Measurements from ENCODE around the gene SLC25A17. TPM values are rescaled to one million over a fixed set of nuclear protein-coding genes. Genes with fewer than 3 reads are reported as not detected.

Gene SLC25A17
- total and polyA plus RNA-seq, 12 donors = 2.5 to 8.6 (median 4.0) TPM

GRCh38 chr22:40862013-40862412, 42.9 kb upstream of the SLC25A17 start, which contains the start of gene DNAJB7:
TSS of gene DNAJB7 (minus strand) at chr22:40862113. CDS start at chr22:40861994, 119 bp downstream.
- peaks cover 0 to 31% (median 0%) of the 10 kb centered on the region in 9 donors for H3K36me3 ChIP-seq
- peaks cover 3 to 31% (median 13%) of the 10 kb centered on the region in 9 donors for H3K4me1 ChIP-seq
- no peak for TF ChIP-seq CTCF (IDR thresholded peaks at IDR 0.05)
- WGBS, 2 donors = 89 to 94% methylated on average over 3 of the region's 3 CpGs
- DNase-seq = no peak
- intact Hi-C loops (cut with DNase I) = no loop called here
- no peaks in the 10 kb centered on the region for H3K9me3 ChIP-seq
- H3K27me3 ChIP-seq = no peaks in the 10 kb centered on the region
- H3K4me3 ChIP-seq = no peak within 1 kb of the TSS
- H3K27ac ChIP-seq = no peak within 1 kb of the TSS
- ATAC-seq = no peak

- no peak for DNase-seq
- no peaks in the 10 kb centered on the region for H3K27me3 ChIP-seq
- intact Hi-C loops (cut with DNase I) = loop anchor here in 1 of 10 donors (5.0 kb wide), 1 partner anchor 40 kb away; the partner anchor contains the start of gene SLC25A17
- H3K36me3 ChIP-seq = peaks cover 0 to 30% (median 0%) of the 10 kb centered on the region in 9 donors
- TF ChIP-seq CTCF (IDR thresholded peaks at IDR 0.05) = no peak
- peak overlapping the region; percentile 92 to 98 (median 96) for H3K27ac ChIP-seq
- peaks cover 13 to 59% (median 46%) of the 10 kb centered on the region in 9 donors for H3K4me1 ChIP-seq
- no peaks in the 10 kb centered on the region for H3K9me3 ChIP-seq
- ATAC-seq = no peak
- peak overlapping the region; percentile 68 to 94 (median 88) for H3K4me3 ChIP-seq
- 4% methylated on average over 18 of the region's 18 CpGs for WGBS, 2 donors
These were observed 38.2 kb upstream of the SLC25A17 start for GRCh38 chr22:40857309-40857855.

- no peaks in the 10 kb centered on the region for H3K9me3 ChIP-seq
- no peaks in the 10 kb centered on the region for H3K27me3 ChIP-seq
- peaks cover 0 to 28% (median 0%) of the 10 kb centered on the region in 9 donors for H3K36me3 ChIP-seq
- WGBS, 2 donors = 0% methylated on average over 62 to 63 of the region's 63 CpGs
- DNase-seq = peak; percentile 97 to 98
- peak; percentile 97 to 99 (median 99) for ATAC-seq
- intact Hi-C loops (cut with DNase I) = loop anchor here in 1 of 10 donors (5.0 kb wide), 1 partner anchor 39 kb away; the partner anchor contains the start of gene SLC25A17
- peak in 4 of 9 donors; percentile 14 to 42 (median 27) for TF ChIP-seq CTCF (IDR thresholded peaks at IDR 0.05)
- H3K4me3 ChIP-seq = peak within 1 kb of the TSS; percentile 68 to 94 (median 88)
- H3K27ac ChIP-seq = peak within 1 kb of the TSS; percentile 92 to 98 (median 96)
- H3K4me1 ChIP-seq = peaks cover 13 to 65% (median 53%) of the 10 kb centered on the region in 9 donors
These were observed 37.6 kb upstream of the SLC25A17 start, which contains the start of the genes ST13 and XPNPEP3 for GRCh38 chr22:40856513-40857308. TSS of gene ST13 (minus strand) at chr22:40856639. CDS start at chr22:40856540, 99 bp downstream. TSS of gene XPNPEP3 (plus strand) at chr22:40857148. CDS start at chr22:40857182, 34 bp downstream.

GRCh38 chr22:40855979-40856512, 36.9 kb upstream of the SLC25A17 start:
- peaks cover 13 to 65% (median 53%) of the 10 kb centered on the region in 9 donors for H3K4me1 ChIP-seq
- intact Hi-C loops (cut with DNase I) = loop anchor here in 1 of 10 donors (5.0 kb wide), 1 partner anchor 39 kb away; the partner anchor contains the start of gene SLC25A17
- ATAC-seq (peak; percentile 14 to 65 (median 36)), DNase-seq (peak in 1 of 2 donors; percentile 35)
- peak overlapping the region; percentile 92 to 98 (median 96) for H3K27ac ChIP-seq
- H3K27me3 ChIP-seq = no peaks in the 10 kb centered on the region
- peak overlapping the region; percentile 68 to 92 (median 84) for H3K4me3 ChIP-seq
- no peak for TF ChIP-seq CTCF (IDR thresholded peaks at IDR 0.05)
- H3K9me3 ChIP-seq = no peaks in the 10 kb centered on the region
- H3K36me3 ChIP-seq = peaks cover 0 to 22% (median 0%) of the 10 kb centered on the region in 9 donors
- 0 to 1% methylated on average over 29 of the region's 29 CpGs for WGBS, 2 donors
